SJSA1 (cell line): Measurements from ENCODE around the gene SHE. TPM values are rescaled to one million over a fixed set of nuclear protein-coding genes. Genes with fewer than 3 reads are reported as not detected.
A peak's percentile ranks its signal among the peaks of the same experiment; 100 is the strongest.
"Not testable (repeated sequence)": the region's sequence is repeated elsewhere in the genome, so short reads cannot be mapped to it uniquely, and the experiment has no call there.

Source experiments
- DNase-seq, 2 experiments: peaks; one replicate each; pipeline ENCODE4 v3.0.0-alpha.2; 2015 to 2020; ENCODE audit warnings: low spot score in 2 of 2, low read depth in 1 of 2
- H3K27ac ChIP-seq: fragments of 250-450 bp; sonication (Bioruptor Pico); 2 replicates; pipeline ENCODE4 v1.5.1; 2020; ENCODE audit warnings: mild to moderate bottlenecking, moderate library complexity
- H3K27me3 ChIP-seq: fragments of 250-450 bp; sonication (Bioruptor Pico); replicated peaks from 2 replicates; pipeline ENCODE4 v1.5.1; 2020; ENCODE audit warnings: mild to moderate bottlenecking, moderate library complexity
- H3K36me3 ChIP-seq: fragments of 250-450 bp; sonication (Bioruptor Pico); 2 replicates; pipeline ENCODE4 v1.5.1; 2020; ENCODE audit warnings: mild to moderate bottlenecking
- H3K4me1 ChIP-seq: fragments of 250-450 bp; sonication (Bioruptor Pico); replicated peaks from 2 replicates; pipeline ENCODE4 v1.6.1; 2021; ENCODE audit warnings: mild to moderate bottlenecking
- H3K4me3 ChIP-seq: fragments of 250-450 bp; sonication (Bioruptor Pico); 2 replicates; pipeline ENCODE4 v1.5.1; 2020; ENCODE audit warnings: mild to moderate bottlenecking
- H3K9me3 ChIP-seq: fragments of 250-450 bp; sonication (Bioruptor Pico); replicated peaks from 2 replicates; pipeline ENCODE4 v1.5.1; 2020; ENCODE audit warnings: mild to moderate bottlenecking
- total RNA-seq: library from RNA; depleted of rRNA; stranded (reverse); fragments of >200 nt; shearing (Covaris generic); gene quantifications from 2 replicates; pipeline ENCODE4 v1.2.3, GENCODE V29; 2014

The SHE gene
- total RNA-seq, 1 experiment from 2014 or later, result not detected

- no peak overlapping the region for H3K27ac ChIP-seq
- H3K4me1 ChIP-seq, result peaks cover 8% of the 10 kb centered on the region
- H3K4me3 ChIP-seq, result no peak overlapping the region
- peaks cover 87% of the 10 kb centered on the region for H3K27me3 ChIP-seq
- H3K36me3 ChIP-seq, result no peaks in the 10 kb centered on the region
- peaks cover 6% of the 10 kb centered on the region for H3K9me3 ChIP-seq
- DNase-seq, result no peak
Observed at GRCh38 chr1:154497026-154497806, 5.0 kb downstream of the SHE start.

GRCh38 chr1:154496383-154496782 is 5.8 kb downstream of the SHE start:
- Histone ChIP-seq H3K36me3 (no peaks in the 10 kb centered on the region), H3K27me3 (peaks cover 87% of the 10 kb centered on the region), H3K4me1 (no peaks in the 10 kb centered on the region), H3K4me3 (no peak overlapping the region), H3K9me3 (peaks cover under 1% of the 10 kb centered on the region; the same call in 1 of the 2 replicates), H3K27ac (no peak overlapping the region)
- no peak for DNase-seq

DNA sequence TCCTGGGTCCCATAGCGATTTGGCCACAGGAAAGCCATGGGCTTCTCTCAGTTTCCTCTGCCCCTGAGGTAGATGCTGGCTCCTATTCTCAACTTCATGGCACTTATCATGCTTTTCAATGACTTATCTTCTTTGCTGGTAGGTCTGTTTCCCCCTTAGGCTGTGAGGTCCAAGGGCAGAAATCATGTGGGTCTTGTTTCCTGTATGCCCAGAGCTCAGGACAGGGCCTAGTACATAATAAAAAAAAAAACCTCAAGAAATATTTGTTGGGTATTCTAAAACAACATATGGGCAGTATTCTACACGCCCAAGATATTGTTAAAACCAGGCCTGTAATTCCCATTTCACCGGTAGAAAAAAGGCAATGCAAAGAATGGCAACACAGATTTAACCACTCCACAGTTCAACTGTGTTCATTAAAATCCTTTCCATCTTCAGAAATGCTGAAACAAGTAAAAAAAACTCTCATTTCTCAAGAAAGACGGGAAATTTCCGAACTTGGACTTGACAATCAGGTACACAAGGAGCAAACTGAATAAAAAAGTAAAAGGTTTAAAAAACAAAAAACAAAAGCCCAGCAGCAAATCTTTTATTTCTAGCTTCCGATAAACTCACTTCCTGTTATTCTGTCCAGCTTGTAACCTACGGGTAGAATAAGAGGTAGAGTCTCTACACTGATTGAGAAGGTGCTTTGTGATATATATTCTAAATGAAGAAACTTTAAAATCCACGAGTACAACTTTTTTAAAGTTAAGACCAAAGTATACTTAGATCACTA is 6.5 kb downstream of the SHE start:
- Histone ChIP-seq H3K4me3 (no peak overlapping the region), H3K36me3 (no peaks in the 10 kb centered on the region), H3K27ac (no peak overlapping the region), H3K4me1 (no peaks in the 10 kb centered on the region), H3K9me3 (no peaks in the 10 kb centered on the region; the same call in 1 of the 2 replicates), H3K27me3 (peaks cover 87% of the 10 kb centered on the region)
- DNase-seq, result no peak

GRCh38 chr1:154493276-154493675 is 8.9 kb downstream of the SHE start:
- no peaks in the 10 kb centered on the region for H3K4me1 ChIP-seq
- H3K36me3 ChIP-seq, result no peaks in the 10 kb centered on the region
- peaks cover 81% of the 10 kb centered on the region for H3K27me3 ChIP-seq
- no peaks in the 10 kb centered on the region; the same call in 1 of the 2 replicates for H3K9me3 ChIP-seq
- no peak overlapping the region for H3K27ac ChIP-seq
- no peak for DNase-seq
- no peak overlapping the region for H3K4me3 ChIP-seq

- H3K36me3 ChIP-seq, result no peaks in the 10 kb centered on the region
- H3K27me3 ChIP-seq, result peaks cover 75% of the 10 kb centered on the region
- H3K9me3 ChIP-seq, result no peaks in the 10 kb centered on the region; the same call in 1 of the 2 replicates
- no peak overlapping the region for H3K27ac ChIP-seq
- DNase-seq, result no peak
- H3K4me1 ChIP-seq, result no peaks in the 10 kb centered on the region
- no peak overlapping the region for H3K4me3 ChIP-seq
Observed at GRCh38 chr1:154492115-154492514, 10.1 kb downstream of the SHE start.

GRCh38 chr1:154490317-154490716 is 11.9 kb downstream of the SHE start:
- H3K4me1 ChIP-seq, result no peaks in the 10 kb centered on the region
- no peak overlapping the region for H3K4me3 ChIP-seq
- H3K27me3 ChIP-seq, result peaks cover 59% of the 10 kb centered on the region
- no peaks in the 10 kb centered on the region for H3K36me3 ChIP-seq
- DNase-seq, result no peak
- H3K27ac ChIP-seq, result no peak overlapping the region
- H3K9me3 ChIP-seq, result no peaks in the 10 kb centered on the region; the same call in 1 of the 2 replicates

DNA sequence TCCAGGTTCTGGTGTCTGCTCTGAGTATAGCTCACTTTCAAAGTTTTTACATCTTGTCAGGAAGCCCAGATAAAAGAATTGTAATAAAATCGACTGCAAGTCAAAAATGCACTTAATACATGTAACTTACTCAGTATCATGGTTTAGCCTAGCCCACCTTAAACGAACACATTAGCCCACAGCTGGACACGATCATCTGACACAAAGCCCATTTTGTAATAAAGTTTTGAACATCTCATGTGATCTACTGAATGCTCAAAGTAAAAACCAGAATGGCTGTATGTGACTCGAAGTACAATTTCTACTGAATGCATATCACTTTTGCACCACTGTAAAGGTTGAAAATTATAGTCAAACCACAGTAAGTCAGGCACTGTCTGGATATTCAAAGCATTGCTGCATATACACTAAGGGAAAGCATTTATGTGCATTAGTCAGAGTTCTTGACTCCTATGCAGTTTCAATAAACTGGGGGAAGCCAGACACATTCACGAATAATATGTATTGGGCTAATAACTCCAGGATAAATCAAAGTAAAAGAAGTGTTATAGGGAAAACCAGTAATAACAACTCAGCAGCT is 12.4 kb downstream of the SHE start:
- no peak overlapping the region for H3K4me3 ChIP-seq
- DNase-seq, result no peak
- no peak overlapping the region for H3K27ac ChIP-seq
- H3K27me3 ChIP-seq, result peaks cover 54% of the 10 kb centered on the region
- no peaks in the 10 kb centered on the region for H3K4me1 ChIP-seq
- no peaks in the 10 kb centered on the region for H3K36me3 ChIP-seq
- no peaks in the 10 kb centered on the region; the same call in 1 of the 2 replicates for H3K9me3 ChIP-seq

DNA sequence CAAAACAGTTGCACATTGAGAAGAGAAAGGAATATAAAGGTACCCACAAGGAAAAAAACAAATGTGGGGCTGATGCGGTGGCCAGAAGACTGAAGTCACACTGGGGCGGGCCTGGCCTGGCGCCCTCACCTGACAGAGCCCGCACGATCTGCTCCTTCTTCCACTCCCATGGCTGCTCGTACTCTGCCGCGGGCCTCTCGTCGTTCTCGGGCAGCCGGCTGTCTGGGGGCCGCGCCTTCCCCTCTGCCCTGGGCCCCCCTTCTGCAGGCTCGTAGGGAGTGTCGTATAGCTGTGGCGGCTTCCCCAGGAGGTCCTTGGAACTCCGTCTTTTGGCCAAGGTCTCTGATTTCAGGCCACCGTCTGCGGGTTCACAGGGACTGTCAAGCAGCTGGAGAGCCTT is 13.3 kb downstream of the SHE start:
- Histone ChIP-seq H3K27me3 (peaks cover 48% of the 10 kb centered on the region), H3K4me1 (peaks cover 8% of the 10 kb centered on the region), H3K4me3 (no peak overlapping the region), H3K9me3 (no peaks in the 10 kb centered on the region), H3K36me3 (no peaks in the 10 kb centered on the region), H3K27ac (no peak overlapping the region)
- DNase-seq, result no peak

DNA sequence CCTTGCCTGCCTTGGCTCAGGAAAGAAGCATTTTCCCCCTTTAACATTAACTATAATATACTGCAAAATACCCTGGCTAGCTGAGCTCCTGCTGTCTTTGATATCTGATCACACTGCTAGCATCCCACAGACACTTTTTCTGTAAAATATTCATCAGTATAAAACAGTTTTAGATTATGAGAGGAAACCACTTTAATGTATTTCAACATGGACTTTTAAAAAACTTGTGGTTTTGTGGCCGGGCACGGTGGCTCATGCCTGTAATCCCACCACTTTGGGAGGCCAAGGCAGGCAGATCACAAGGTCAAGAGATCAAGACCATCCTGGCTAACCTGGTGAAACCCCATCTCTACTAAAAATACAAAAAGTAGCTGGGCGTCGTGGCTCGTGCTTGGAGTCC is 15.5 kb downstream of the SHE start:
- not testable (repeated sequence) for DNase-seq, H3K9me3 ChIP-seq, H3K4me3 ChIP-seq, H3K36me3 ChIP-seq, H3K27ac ChIP-seq
- peaks cover 29% of the 10 kb centered on the region for H3K27me3 ChIP-seq
- H3K4me1 ChIP-seq, result peaks cover 12% of the 10 kb centered on the region

DNA sequence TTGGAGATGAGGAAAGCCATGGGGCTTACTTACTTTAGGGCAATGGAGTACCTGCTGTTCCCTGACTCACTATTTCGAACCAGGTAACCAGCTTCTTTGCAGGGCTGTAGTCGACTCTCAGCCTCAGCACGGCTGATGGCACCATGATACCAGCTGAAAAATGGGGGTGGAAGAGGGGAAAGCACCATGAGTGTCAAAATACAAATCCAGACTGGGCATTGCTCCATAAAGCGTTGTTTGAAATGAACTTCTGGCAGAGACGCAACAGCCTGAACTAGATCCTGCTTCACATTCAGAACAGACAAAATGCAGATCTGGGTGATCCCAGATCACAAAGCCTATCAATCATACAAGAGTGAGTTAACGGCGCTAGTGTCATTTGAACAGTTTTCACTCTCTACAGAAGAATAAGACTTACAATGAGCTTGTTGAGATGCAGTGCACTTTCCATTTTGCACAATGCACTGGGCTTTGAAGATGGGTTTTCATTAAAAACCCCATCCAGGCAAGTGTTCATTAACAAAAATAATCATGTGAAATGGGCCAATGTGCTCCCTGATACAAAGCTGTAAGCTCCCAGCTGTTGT is 16.2 kb downstream of the SHE start:
- H3K27me3 ChIP-seq, result peaks cover 22% of the 10 kb centered on the region
- H3K9me3 ChIP-seq, result no peaks in the 10 kb centered on the region
- H3K36me3 ChIP-seq, result no peaks in the 10 kb centered on the region
- no peak overlapping the region for H3K4me3 ChIP-seq
- no peak for DNase-seq
- peaks cover 12% of the 10 kb centered on the region for H3K4me1 ChIP-seq
- H3K27ac ChIP-seq, result no peak overlapping the region

DNA sequence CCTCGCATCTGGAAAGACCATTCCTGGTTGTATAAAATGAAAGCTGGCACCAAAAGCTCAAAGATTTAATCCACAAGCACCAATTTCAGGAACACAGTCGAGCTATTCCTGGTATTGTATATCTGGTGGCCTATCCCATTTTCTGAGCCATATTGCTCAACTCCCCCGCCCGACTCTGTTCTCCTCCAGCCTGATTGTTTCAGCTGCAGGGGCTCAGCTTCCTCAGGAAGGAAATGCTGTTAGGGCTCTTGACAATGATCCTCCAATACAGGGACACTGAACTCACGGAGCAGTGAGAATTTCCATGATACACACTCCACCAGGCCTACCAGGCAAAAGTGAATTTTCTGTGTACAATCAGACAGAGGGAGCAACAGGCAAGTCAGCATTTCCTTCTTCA is 17.1 kb downstream of the SHE start:
- Histone ChIP-seq H3K9me3 (no peaks in the 10 kb centered on the region), H3K36me3 (no peaks in the 10 kb centered on the region), H3K4me3 (no peak overlapping the region), H3K27ac (no peak overlapping the region), H3K27me3 (peaks cover 14% of the 10 kb centered on the region), H3K4me1 (peaks cover 12% of the 10 kb centered on the region)
- no peak for DNase-seq

- H3K27me3 ChIP-seq, result peaks cover 5% of the 10 kb centered on the region; the same call in 1 of the 2 replicates
- no peak overlapping the region for H3K4me3 ChIP-seq
- H3K9me3 ChIP-seq, result no peaks in the 10 kb centered on the region
- H3K4me1 ChIP-seq, result peaks cover 13% of the 10 kb centered on the region
- no peak overlapping the region for H3K27ac ChIP-seq
- peak; percentile 56 to 79 for DNase-seq
- H3K36me3 ChIP-seq, result no peaks in the 10 kb centered on the region
Observed at GRCh38 chr1:154483941-154484803, 18.0 kb downstream of the SHE start.

DNA sequence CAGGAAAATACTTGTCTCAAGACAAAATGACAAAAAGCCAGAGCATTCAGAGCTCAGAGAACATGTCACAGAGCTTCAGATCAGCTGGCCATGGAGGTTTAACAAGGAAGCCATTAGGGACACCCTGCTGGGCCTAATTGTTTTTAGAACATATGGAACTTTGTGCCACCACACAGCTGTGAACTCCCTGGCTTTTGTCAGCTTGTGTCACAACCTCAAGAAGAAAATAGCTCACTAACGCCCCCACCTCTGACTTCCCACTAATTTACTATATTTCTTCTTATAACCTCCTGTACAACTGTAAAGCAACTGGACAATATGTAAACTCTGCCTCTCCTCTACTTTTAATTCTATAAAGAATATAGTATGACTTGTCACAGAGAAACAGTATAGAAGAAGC is 21.2 kb downstream of the SHE start:
- H3K36me3 ChIP-seq, result no peaks in the 10 kb centered on the region
- no peaks in the 10 kb centered on the region; the same call in 1 of the 2 replicates for H3K27me3 ChIP-seq
- H3K4me1 ChIP-seq, result peaks cover 21% of the 10 kb centered on the region
- no peak overlapping the region for H3K4me3 ChIP-seq
- no peaks in the 10 kb centered on the region for H3K9me3 ChIP-seq
- no peak for DNase-seq
- H3K27ac ChIP-seq, result no peak overlapping the region
